Smooth muscle cell (in vitro differentiated cells): ENCODE data around the gene PCDHGB6. TPM values are rescaled to one million over a fixed set of nuclear protein-coding genes. Genes with fewer than 3 reads are reported as not detected.

Source experiments
- DNase-seq: peaks from one replicate; lab custom pipeline; 2025; ENCODE audit not compliant: unreplicated experiment; lab: John Stamatoyannopoulos, UW
- H2AFZ ChIP-seq: fragments of 200-600 bp; sonication (generic); 2 replicates; pipeline ENCODE4 v1.6.0; 2016; ENCODE audit warnings: antibody characterized with exemption, low read depth, mild to moderate bottlenecking
- H3F3A ChIP-seq: fragments of 200-600 bp; sonication (generic); 2 replicates; pipeline ENCODE4 v1.6.0; 2017; ENCODE audit warnings: antibody characterized with exemption, low read depth
- H3K27ac ChIP-seq: fragments of 200-600 bp; sonication (generic); 2 replicates; pipeline ENCODE4 v1.5.1; 2016; ENCODE audit warnings: low read depth, mild to moderate bottlenecking
- H3K27me3 ChIP-seq: fragments of 200-600 bp; sonication (generic); 2 replicates; pipeline ENCODE4 v1.6.1; 2016; ENCODE audit warnings: low read depth, mild to moderate bottlenecking
- H3K36me3 ChIP-seq: fragments of 200-600 bp; sonication (generic); 2 replicates; pipeline ENCODE4 v1.5.1; 2016; ENCODE audit warnings: low read depth
- H3K4me1 ChIP-seq: fragments of 200-600 bp; sonication (generic); 2 replicates; pipeline ENCODE4 v1.5.1; 2016; ENCODE audit warnings: low read depth
- H3K4me2 ChIP-seq: fragments of 200-600 bp; sonication (generic); 2 replicates; pipeline ENCODE4 v1.6.0; 2016; ENCODE audit warnings: mild to moderate bottlenecking
- H3K4me3 ChIP-seq: fragments of 200-600 bp; sonication (generic); 2 replicates; pipeline ENCODE4 v1.5.1; 2016; ENCODE audit warnings: mild to moderate bottlenecking
- H3K79me2 ChIP-seq: fragments of 200-600 bp; sonication (generic); 2 replicates; pipeline ENCODE4 v1.6.0; 2016; ENCODE audit warnings: low read depth, mild to moderate bottlenecking
- H3K9ac ChIP-seq: fragments of 200-600 bp; sonication (generic); 2 replicates; pipeline ENCODE4 v1.6.0; 2016; ENCODE audit warnings: low read depth
- H3K9me3 ChIP-seq: fragments of 200-600 bp; sonication (generic); replicated peaks from 2 replicates; pipeline ENCODE4 v1.5.1; 2016; ENCODE audit warnings: low read depth
- H4K20me1 ChIP-seq: fragments of 200-600 bp; sonication (generic); 2 replicates; pipeline ENCODE4 v1.6.0; 2016; ENCODE audit warnings: low read depth
- WGBS: methylation state at CpG from one replicate; pipeline ENCODE4 v1.1.7; 2016; ENCODE audit warnings: low lambda C conversion rate; 5-methylcytosine and 5-hydroxymethylcytosine counted together
- polyA plus RNA-seq: library from polyadenylated mRNA; unstranded; fragments of >200 nt; fragmentation: Nextera tagmentation; extraction: Ambion mirVana; gene quantifications from 2 replicates; pipeline ENCODE4 v1.2.1, GENCODE V29; 2016
- total RNA-seq: library from RNA; depleted of rRNA; stranded (reverse); fragments of >200 nt; gene quantifications from 2 replicates; pipeline ENCODE4 v1.2.3, GENCODE V29; 2014
- TF ChIP-seq, protein P1 (sequence below): fragments of 200-600 bp; sonication (generic); IDR thresholded peaks from 2 replicates; pipeline ENCODE4 v1.5.1; 2017; ENCODE audit warnings: borderline replicate concordance, mild to moderate bottlenecking, antibody characterized with exemption; ENCODE audit not compliant: insufficient read depth, poor library complexity, severe bottlenecking

PCDHGB6 gene
- total and polyA plus RNA-seq, 2 experiments from 2014 or later, result 12.3 to 17.1 TPM

DNA sequence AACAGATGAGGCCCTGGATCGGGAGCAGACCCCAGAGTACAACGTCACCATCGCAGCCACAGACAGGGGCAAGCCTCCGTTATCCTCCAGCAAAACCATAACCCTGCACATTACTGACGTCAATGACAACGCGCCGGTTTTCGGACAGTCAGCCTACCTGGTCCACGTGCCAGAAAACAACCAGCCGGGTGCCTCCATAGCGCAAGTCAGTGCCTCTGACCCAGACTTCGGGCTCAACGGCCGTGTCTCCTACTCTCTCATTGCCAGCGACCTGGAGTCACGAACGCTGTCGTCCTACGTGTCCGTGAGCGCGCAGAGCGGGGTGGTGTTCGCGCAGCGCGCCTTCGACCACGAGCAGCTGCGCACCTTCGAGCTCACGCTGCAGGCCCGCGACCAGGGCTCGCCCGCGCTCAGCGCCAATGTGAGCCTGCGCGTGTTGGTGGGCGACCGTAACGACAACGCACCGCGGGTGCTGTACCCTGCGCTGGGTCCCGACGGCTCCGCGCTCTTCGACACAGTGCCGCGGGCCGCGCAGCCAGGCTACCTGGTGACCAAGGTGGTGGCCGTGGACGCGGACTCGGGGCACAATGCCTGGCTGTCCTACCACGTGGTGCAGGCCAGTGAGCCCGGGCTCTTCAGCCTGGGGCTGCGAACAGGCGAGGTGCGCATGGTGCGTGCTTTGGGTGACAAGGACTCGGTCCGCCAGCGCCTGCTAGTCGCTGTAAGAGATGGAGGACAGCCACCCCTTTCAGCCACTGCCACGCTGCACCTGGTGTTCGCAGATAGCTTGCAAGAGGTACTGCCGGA is 11.5 kb downstream of the PCDHGB6 start:
- Histone ChIP-seq H2AFZ (no peak overlapping the region), H3K4me3 (no peak overlapping the region), H3K4me2 (no peak overlapping the region), H3K79me2 (peaks cover 75% of the 10 kb centered on the region), H3K36me3 (peaks cover 47% of the 10 kb centered on the region), H3K27me3 (no peaks in the 10 kb centered on the region), H3F3A (peaks cover 5% of the 10 kb centered on the region), H3K9me3 (peaks cover 34% of the 10 kb centered on the region), H3K4me1 (peaks cover 5% of the 10 kb centered on the region), H3K9ac (no peak overlapping the region), H3K27ac (no peak overlapping the region), H4K20me1 (no peaks in the 10 kb centered on the region)
- no peak for DNase-seq
- TF ChIP-seq, protein P1, sequence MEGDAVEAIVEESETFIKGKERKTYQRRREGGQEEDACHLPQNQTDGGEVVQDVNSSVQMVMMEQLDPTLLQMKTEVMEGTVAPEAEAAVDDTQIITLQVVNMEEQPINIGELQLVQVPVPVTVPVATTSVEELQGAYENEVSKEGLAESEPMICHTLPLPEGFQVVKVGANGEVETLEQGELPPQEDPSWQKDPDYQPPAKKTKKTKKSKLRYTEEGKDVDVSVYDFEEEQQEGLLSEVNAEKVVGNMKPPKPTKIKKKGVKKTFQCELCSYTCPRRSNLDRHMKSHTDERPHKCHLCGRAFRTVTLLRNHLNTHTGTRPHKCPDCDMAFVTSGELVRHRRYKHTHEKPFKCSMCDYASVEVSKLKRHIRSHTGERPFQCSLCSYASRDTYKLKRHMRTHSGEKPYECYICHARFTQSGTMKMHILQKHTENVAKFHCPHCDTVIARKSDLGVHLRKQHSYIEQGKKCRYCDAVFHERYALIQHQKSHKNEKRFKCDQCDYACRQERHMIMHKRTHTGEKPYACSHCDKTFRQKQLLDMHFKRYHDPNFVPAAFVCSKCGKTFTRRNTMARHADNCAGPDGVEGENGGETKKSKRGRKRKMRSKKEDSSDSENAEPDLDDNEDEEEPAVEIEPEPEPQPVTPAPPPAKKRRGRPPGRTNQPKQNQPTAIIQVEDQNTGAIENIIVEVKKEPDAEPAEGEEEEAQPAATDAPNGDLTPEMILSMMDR, result no peak
- 97% methylated on average over 63 of the region's 74 CpGs for WGBS

DNA sequence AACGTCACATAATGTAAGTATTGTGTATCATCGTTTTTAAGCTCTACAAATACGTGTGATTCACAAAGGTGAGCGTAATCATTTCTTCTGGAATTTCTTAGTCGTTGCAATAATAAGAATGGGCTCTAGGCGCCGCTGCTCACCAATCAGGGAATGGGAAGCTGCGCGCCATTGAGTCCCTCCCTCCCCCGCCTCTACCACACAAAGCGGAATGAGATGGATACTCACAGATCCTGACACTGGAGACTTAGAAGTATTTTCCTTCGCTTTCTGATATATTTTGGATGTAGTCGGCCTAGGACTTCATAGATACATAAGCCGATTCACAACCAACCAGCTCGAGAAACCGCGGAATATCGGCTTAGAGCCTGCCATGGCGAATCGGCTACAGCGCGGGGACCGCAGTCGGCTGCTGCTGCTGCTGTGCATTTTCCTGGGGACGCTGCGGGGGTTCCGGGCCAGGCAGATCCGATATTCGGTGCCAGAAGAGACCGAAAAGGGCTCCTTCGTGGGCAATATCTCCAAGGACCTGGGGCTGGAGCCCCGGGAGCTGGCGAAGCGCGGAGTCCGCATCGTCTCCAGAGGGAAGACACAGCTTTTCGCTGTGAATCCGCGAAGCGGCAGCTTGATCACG is 13.2 kb downstream of the PCDHGB6 start, which contains the start of gene PCDHGA11:
Gene PCDHGA11 (plus strand): TSS at position 197 of the 634 bp plus-strand sequence. CDS start 177 bp downstream, at position 374.
- no peak within 1 kb of the TSS for H3K27ac ChIP-seq
- peaks cover 51% of the 10 kb centered on the region for H3K9me3 ChIP-seq
- WGBS, result 38% methylated on average over 42 of the region's 42 CpGs
- no peaks in the 10 kb centered on the region for H4K20me1 ChIP-seq
- peaks cover 5% of the 10 kb centered on the region for H3F3A ChIP-seq
- no peak for DNase-seq
- TF ChIP-seq, protein P1, result peak; percentile 30
- peaks cover 79% of the 10 kb centered on the region for H3K79me2 ChIP-seq
- peaks cover 5% of the 10 kb centered on the region for H3K4me1 ChIP-seq
- peaks cover 57% of the 10 kb centered on the region for H3K36me3 ChIP-seq
- H3K4me3 ChIP-seq, result peak within 1 kb of the TSS; percentile 50
- peak within 1 kb of the TSS; percentile 67 for H3K4me2 ChIP-seq
- H3K27me3 ChIP-seq, result no peaks in the 10 kb centered on the region
- H2AFZ ChIP-seq, result peak within 1 kb of the TSS; percentile 44
- peak within 1 kb of the TSS; percentile 19 for H3K9ac ChIP-seq

DNA sequence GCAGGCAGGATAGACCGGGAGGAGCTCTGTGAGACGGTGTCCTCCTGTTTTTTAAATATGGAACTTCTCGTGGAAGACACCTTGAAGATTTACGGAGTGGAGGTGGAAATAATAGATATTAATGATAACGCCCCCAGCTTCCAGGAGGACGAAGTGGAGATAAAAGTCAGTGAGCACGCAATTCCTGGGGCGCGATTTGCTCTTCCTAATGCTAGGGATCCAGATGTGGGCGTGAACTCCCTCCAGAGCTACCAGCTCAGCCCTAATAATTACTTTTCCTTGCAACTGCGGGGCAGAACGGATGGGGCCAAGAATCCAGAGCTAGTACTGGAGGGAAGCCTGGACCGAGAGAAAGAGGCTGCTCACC is 13.7 kb downstream of the PCDHGB6 start:
- peaks cover 75% of the 10 kb centered on the region for H3K79me2 ChIP-seq
- H3K9me3 ChIP-seq, result peaks cover 56% of the 10 kb centered on the region
- peak overlapping the region; percentile 50 for H3K4me3 ChIP-seq
- peak overlapping the region; percentile 44 for H2AFZ ChIP-seq
- TF ChIP-seq, protein P1, result no peak
- peak overlapping the region; percentile 67 for H3K4me2 ChIP-seq
- peaks cover 55% of the 10 kb centered on the region for H3K36me3 ChIP-seq
- no peak overlapping the region for H3K27ac ChIP-seq
- DNase-seq, result no peak
- no peaks in the 10 kb centered on the region for H4K20me1 ChIP-seq
- H3K27me3 ChIP-seq, result no peaks in the 10 kb centered on the region
- H3F3A ChIP-seq, result peaks cover 5% of the 10 kb centered on the region
- 63% methylated on average over 13 of the region's 13 CpGs for WGBS
- H3K4me1 ChIP-seq, result peaks cover 5% of the 10 kb centered on the region
- no peak overlapping the region for H3K9ac ChIP-seq
